MM.1S (cell line): ENCODE measurements around the gene BCDIN3D.

ENCODE experiments used
- DNase-seq: peaks from one replicate; pipeline ENCODE4 v3.0.0-alpha.2; 2015
- H2AFZ ChIP-seq: fragments of 300-600 bp; sonication (generic); 2 replicates; pipeline ENCODE4 v1.6.0; 2016; ENCODE audit warnings: antibody characterized with exemption, low read length
- H3F3A ChIP-seq: fragments of 300-600 bp; sonication (generic); 2 replicates; pipeline ENCODE4 v1.6.1; 2016; ENCODE audit warnings: mild to moderate bottlenecking, antibody characterized with exemption, low read length, moderate library complexity, mixed read lengths; ENCODE audit not compliant: insufficient read depth
- H3K27ac ChIP-seq: fragments of 300-600 bp; sonication (generic); 2 replicates; pipeline ENCODE4 v1.5.1; 2016; ENCODE audit warnings: mild to moderate bottlenecking, low read length
- H3K27me3 ChIP-seq: fragments of 300-600 bp; sonication (generic); replicated peaks from 2 replicates; pipeline ENCODE4 v1.6.0; 2016; ENCODE audit warnings: low read length; ENCODE audit not compliant: insufficient read depth
- H3K36me3 ChIP-seq: fragments of 300-600 bp; sonication (generic); replicated peaks from 2 replicates; pipeline ENCODE4 v1.6.1; 2016; ENCODE audit warnings: mild to moderate bottlenecking, low read length, mixed read lengths; ENCODE audit not compliant: insufficient read depth
- H3K4me1 ChIP-seq: fragments of 300-600 bp; sonication (generic); 2 replicates; pipeline ENCODE4 v1.6.1; 2016; ENCODE audit warnings: low read length, mixed read lengths
- H3K4me2 ChIP-seq: fragments of 300-600 bp; sonication (generic); 2 replicates; pipeline ENCODE4 v1.6.0; 2016; ENCODE audit warnings: low read depth, low read length
- H3K4me3 ChIP-seq: fragments of 300-600 bp; sonication (generic); 2 replicates; pipeline ENCODE4 v1.5.1; 2016; ENCODE audit warnings: low read length, mixed read lengths
- H3K79me2 ChIP-seq: fragments of 300-600 bp; sonication (generic); 2 replicates; pipeline ENCODE4 v1.6.1; 2016; ENCODE audit warnings: mixed run types, low read length, mixed read lengths
- H3K9ac ChIP-seq: fragments of 300-600 bp; sonication (generic); 2 replicates; pipeline ENCODE4 v1.6.1; 2016; ENCODE audit warnings: low read length, mixed read lengths
- H3K9me2 ChIP-seq: fragments of 300-600 bp; sonication (generic); replicated peaks from 2 replicates; pipeline ENCODE4 v1.6.1; 2016; ENCODE audit warnings: mild to moderate bottlenecking, low read length, mixed read lengths; ENCODE audit not compliant: insufficient read depth
- H3K9me3 ChIP-seq: fragments of 300-600 bp; sonication (generic); replicated peaks from 2 replicates; pipeline ENCODE4 v1.6.1; 2016; ENCODE audit warnings: mild to moderate bottlenecking, low read length, mixed read lengths; ENCODE audit not compliant: insufficient read depth
- H4K20me1 ChIP-seq: fragments of 300-600 bp; sonication (generic); 2 replicates; pipeline ENCODE4 v1.6.1; 2016; ENCODE audit warnings: mild to moderate bottlenecking, low read length, moderate library complexity, mixed read lengths; ENCODE audit not compliant: insufficient read depth
- CTCF ChIP-seq: fragments of 300-600 bp; sonication (generic); IDR thresholded peaks from 2 replicates; pipeline ENCODE4 v1.5.1; 2016; ENCODE audit warnings: antibody characterized with exemption, low read length, mixed read lengths
- EZH2 ChIP-seq: fragments of 300-600 bp; sonication (generic); optimal IDR thresholded peaks from 2 replicates; pipeline ENCODE3; 2017; ENCODE audit warnings: low read depth, mild to moderate bottlenecking, antibody characterized with exemption, low read length, mixed read lengths
- EZH2phosphoT487 ChIP-seq: fragments of 300-600 bp; sonication (generic); IDR thresholded peaks from 2 replicates; pipeline ENCODE4 v1.6.1; 2018; ENCODE audit warnings: antibody characterized with exemption, low read length

The BCDIN3D gene

GRCh38 chr12:49828133-49829091, 14.5 kb downstream of the BCDIN3D start, which contains the start of gene NCKAP5L:
Gene NCKAP5L, minus strand, starts transcription at chr12:49828413. Its CDS starts 24,369 bp downstream, at chr12:49804044.
- no peaks in the 10 kb centered on the region for H3K79me2 ChIP-seq
- peak within 1 kb of the TSS; percentile 60 for H3K4me3 ChIP-seq
- H4K20me1 ChIP-seq: no peaks in the 10 kb centered on the region
- no peak within 1 kb of the TSS for H3K27ac ChIP-seq
- H3K4me1 ChIP-seq: peaks cover 5% of the 10 kb centered on the region; the same call in 1 of the 2 replicates
- no peaks in the 10 kb centered on the region for H3K9me2 ChIP-seq
- no peak for TF ChIP-seq EZH2
- TF ChIP-seq CTCF: no peak
- TF ChIP-seq EZH2phosphoT487: no peak
- no peak within 1 kb of the TSS for H3K9ac ChIP-seq
- no peaks in the 10 kb centered on the region for H3K36me3 ChIP-seq
- DNase-seq: peak; percentile 95
- H3K9me3 ChIP-seq: no peaks in the 10 kb centered on the region
- H3F3A ChIP-seq: no peaks in the 10 kb centered on the region; the same call in 1 of the 2 replicates
- peak within 1 kb of the TSS; percentile 60 for H2AFZ ChIP-seq
- H3K4me2 ChIP-seq: peak within 1 kb of the TSS; percentile 95
- peaks cover 67% of the 10 kb centered on the region for H3K27me3 ChIP-seq

- DNase-seq: no peak
- Histone ChIP-seq H3K4me3 (no peak overlapping the region), H3K9ac (no peak overlapping the region), H3K9me3 (no peaks in the 10 kb centered on the region), H3K9me2 (no peaks in the 10 kb centered on the region), H3K27me3 (peaks cover 62% of the 10 kb centered on the region), H3K27ac (no peak overlapping the region), H2AFZ (no peak overlapping the region), H3K79me2 (no peaks in the 10 kb centered on the region), H3K36me3 (no peaks in the 10 kb centered on the region), H4K20me1 (no peaks in the 10 kb centered on the region), H3K4me2 (no peak overlapping the region), H3K4me1 (peaks cover 5% of the 10 kb centered on the region; the same call in 1 of the 2 replicates), H3F3A (no peaks in the 10 kb centered on the region; the same call in 1 of the 2 replicates)
- TF ChIP-seq EZH2phosphoT487: no peak
- TF ChIP-seq EZH2: no peak
- TF ChIP-seq CTCF: no peak
These were observed 15.4 kb downstream of the BCDIN3D start for GRCh38 chr12:49827401-49828099.

GRCh38 chr12:49827051-49827400, 15.9 kb downstream of the BCDIN3D start:
- no peaks in the 10 kb centered on the region for H3K9me3 ChIP-seq
- DNase-seq: no peak
- H3K36me3 ChIP-seq: no peaks in the 10 kb centered on the region
- no peak overlapping the region for H3K9ac ChIP-seq
- H2AFZ ChIP-seq: no peak overlapping the region
- H3K4me1 ChIP-seq: peaks cover 5% of the 10 kb centered on the region; the same call in 1 of the 2 replicates
- no peaks in the 10 kb centered on the region; the same call in 1 of the 2 replicates for H3F3A ChIP-seq
- H3K4me3 ChIP-seq: no peak overlapping the region
- H3K27ac ChIP-seq: no peak overlapping the region
- no peaks in the 10 kb centered on the region for H3K79me2 ChIP-seq
- H3K9me2 ChIP-seq: no peaks in the 10 kb centered on the region
- H4K20me1 ChIP-seq: no peaks in the 10 kb centered on the region
- TF ChIP-seq CTCF (no peak), EZH2phosphoT487 (no peak), EZH2 (no peak)
- peaks cover 57% of the 10 kb centered on the region for H3K27me3 ChIP-seq
- H3K4me2 ChIP-seq: no peak overlapping the region
